ENCODE measurements around the gene ATP1A1. TPM values are rescaled to one million over a fixed set of nuclear protein-coding genes. Genes with fewer than 3 reads are reported as not detected.

The ATP1A1 gene
- total and polyA plus RNA-seq, 2 donors (not counting 1 experiment from before 2014, with no cell fraction given) = 58.9 to 107 TPM

DNA sequence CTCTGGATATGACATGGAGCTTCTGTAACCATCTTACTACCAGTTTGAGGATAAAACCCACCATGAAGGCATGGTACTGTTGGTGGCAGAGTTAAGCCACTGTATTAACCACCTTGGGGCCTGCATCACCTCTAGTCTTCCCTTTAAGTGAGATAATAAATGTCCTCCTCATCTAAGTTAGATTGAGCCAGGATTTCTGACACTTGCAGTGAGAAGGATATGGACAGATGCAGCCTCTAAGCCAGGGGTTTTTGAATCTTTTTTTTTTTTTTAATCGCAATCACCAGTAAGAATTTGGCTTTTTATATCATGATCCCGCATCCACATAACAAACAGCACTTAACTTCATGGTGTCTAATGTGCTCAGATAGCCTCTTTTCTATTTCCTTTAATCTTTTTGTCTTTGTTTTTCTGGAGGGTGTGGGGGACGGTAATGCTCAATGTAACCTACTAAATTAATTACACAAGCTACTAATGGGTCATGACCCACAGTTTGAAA is 42.2 kb downstream of the ATP1A1 start:
- no CpG with 5 or more reads among the region's 3 CpGs for WGBS (ENCODE audit: insufficient coverage)
- H3K36me3 ChIP-seq (replicated peaks in 1 of 2; ENCODE audit: control extremely low read depth in 1 of 2, control insufficient read depth in 1 of 2, extremely low read depth in 1 of 2, insufficient read depth in 2 of 2, low read length in 1 of 2) = peaks cover 0 to 3% of the 10 kb centered on the region in 2 experiments
- Mint-ChIP-seq H3K27ac (no peak overlapping the region), H3K4me3 (no peak overlapping the region), H3K4me1 (peaks cover 26% of the 10 kb centered on the region), H3K27me3 (no peaks in the 10 kb centered on the region), H3K9me3 (ENCODE audit: insufficient read depth) (no peaks in the 10 kb centered on the region)
- no peak overlapping the region for H3K4me2 ChIP-seq (replicated peaks; ENCODE audit: low read depth, low read length, poor library complexity, severe bottlenecking)
- ChIA-PET CTCF (interaction anchor here (1.2 kb wide), 1 partner anchor 39 kb away, joined by 3 read pairs; no protein-coding TSS in a partner anchor), POLR2A (no interaction called here)
- no peak overlapping the region for H3K4me3 ChIP-seq (ENCODE audit: control extremely low read depth in 1 of 5, extremely low read depth in 1 of 5, insufficient read depth in 1 of 5, low read depth in 2 of 5, low read length in 4 of 5)
- peaks cover 16 to 20% of the 10 kb centered on the region in 2 donors for H3K4me1 ChIP-seq (ENCODE audit: control insufficient read depth in 2 of 2, insufficient read depth in 2 of 2, low read length in 2 of 2)
- no peaks in the 10 kb centered on the region for H3K27me3 ChIP-seq (replicated peaks in 1 of 4; ENCODE audit: control extremely low read depth in 1 of 4, control insufficient read depth in 3 of 4, insufficient read depth in 4 of 4, low read length in 3 of 4)
- TF ChIP-seq EZH2 (IDR thresholded peaks at IDR 0.05; ENCODE audit: borderline replicate concordance, insufficient read depth, low read depth, low read length, poor library complexity, severe bottlenecking) = no peak
- TF ChIP-seq, protein P1, sequence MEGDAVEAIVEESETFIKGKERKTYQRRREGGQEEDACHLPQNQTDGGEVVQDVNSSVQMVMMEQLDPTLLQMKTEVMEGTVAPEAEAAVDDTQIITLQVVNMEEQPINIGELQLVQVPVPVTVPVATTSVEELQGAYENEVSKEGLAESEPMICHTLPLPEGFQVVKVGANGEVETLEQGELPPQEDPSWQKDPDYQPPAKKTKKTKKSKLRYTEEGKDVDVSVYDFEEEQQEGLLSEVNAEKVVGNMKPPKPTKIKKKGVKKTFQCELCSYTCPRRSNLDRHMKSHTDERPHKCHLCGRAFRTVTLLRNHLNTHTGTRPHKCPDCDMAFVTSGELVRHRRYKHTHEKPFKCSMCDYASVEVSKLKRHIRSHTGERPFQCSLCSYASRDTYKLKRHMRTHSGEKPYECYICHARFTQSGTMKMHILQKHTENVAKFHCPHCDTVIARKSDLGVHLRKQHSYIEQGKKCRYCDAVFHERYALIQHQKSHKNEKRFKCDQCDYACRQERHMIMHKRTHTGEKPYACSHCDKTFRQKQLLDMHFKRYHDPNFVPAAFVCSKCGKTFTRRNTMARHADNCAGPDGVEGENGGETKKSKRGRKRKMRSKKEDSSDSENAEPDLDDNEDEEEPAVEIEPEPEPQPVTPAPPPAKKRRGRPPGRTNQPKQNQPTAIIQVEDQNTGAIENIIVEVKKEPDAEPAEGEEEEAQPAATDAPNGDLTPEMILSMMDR (IDR thresholded peaks at IDR 0.05) = no peak
- no peaks in the 10 kb centered on the region for H4K20me1 ChIP-seq (ENCODE audit: control insufficient read depth, insufficient read depth, low read length, poor library complexity, severe bottlenecking)
- peaks cover 13% of the 10 kb centered on the region for H3K79me2 ChIP-seq (ENCODE audit: control insufficient read depth, insufficient read depth, low read length)
- no peak overlapping the region for H3K9ac ChIP-seq (ENCODE audit: low read length)
- intact Hi-C loops (cut with micrococcal nuclease) = loop anchor here (10.0 kb wide), 1 partner anchor 140 kb away; no protein-coding TSS in a partner anchor
- H3K27ac ChIP-seq (ENCODE audit: low read length in 2 of 2) = no peak overlapping the region
- no peaks in the 10 kb centered on the region for H3K9me3 ChIP-seq (ENCODE audit: control extremely low read depth in 1 of 3, control insufficient read depth in 2 of 3, insufficient read depth in 1 of 3, low read length in 2 of 3)
- ATAC-seq (ENCODE audit: low read depth) (no peak), DNase-seq (no peak)
- H2AFZ ChIP-seq (ENCODE audit: insufficient read depth, low read depth, low read length, poor library complexity, severe bottlenecking) = no peak overlapping the region

- Histone ChIP-seq H3K79me2 (ENCODE audit: control insufficient read depth, insufficient read depth, low read length) (peaks cover 13% of the 10 kb centered on the region), H3K9ac (ENCODE audit: low read length) (no peak overlapping the region), H3K27me3 (replicated peaks in 1 of 4; ENCODE audit: control extremely low read depth in 1 of 4, control insufficient read depth in 3 of 4, insufficient read depth in 4 of 4, low read length in 3 of 4) (no peaks in the 10 kb centered on the region), H3K4me1 (ENCODE audit: control insufficient read depth in 2 of 2, insufficient read depth in 2 of 2, low read length in 2 of 2) (peaks cover 16 to 20% of the 10 kb centered on the region in 2 donors), H2AFZ (ENCODE audit: insufficient read depth, low read depth, low read length, poor library complexity, severe bottlenecking) (no peak overlapping the region), H3K4me2 (replicated peaks; ENCODE audit: low read depth, low read length, poor library complexity, severe bottlenecking) (no peak overlapping the region), H4K20me1 (ENCODE audit: control insufficient read depth, insufficient read depth, low read length, poor library complexity, severe bottlenecking) (no peaks in the 10 kb centered on the region), H3K4me3 (ENCODE audit: control extremely low read depth in 1 of 5, extremely low read depth in 1 of 5, insufficient read depth in 1 of 5, low read depth in 2 of 5, low read length in 4 of 5) (no peak overlapping the region), H3K9me3 (ENCODE audit: control extremely low read depth in 1 of 3, control insufficient read depth in 2 of 3, insufficient read depth in 1 of 3, low read length in 2 of 3) (no peaks in the 10 kb centered on the region), H3K27ac (ENCODE audit: low read length in 2 of 2) (no peak overlapping the region), H3K36me3 (replicated peaks in 1 of 2; ENCODE audit: control extremely low read depth in 1 of 2, control insufficient read depth in 1 of 2, extremely low read depth in 1 of 2, insufficient read depth in 2 of 2, low read length in 1 of 2) (peaks cover 0 to 3% of the 10 kb centered on the region in 2 experiments)
- intact Hi-C loops (cut with micrococcal nuclease) = loop anchor here (10.0 kb wide), 1 partner anchor 139 kb away; no protein-coding TSS in a partner anchor
- POLR2A ChIA-PET = no interaction called here
- Mint-ChIP-seq H3K4me3 (no peak overlapping the region), H3K9me3 (ENCODE audit: insufficient read depth) (no peaks in the 10 kb centered on the region), H3K27ac (no peak overlapping the region), H3K4me1 (peaks cover 26% of the 10 kb centered on the region), H3K27me3 (no peaks in the 10 kb centered on the region)
- CTCF ChIA-PET = interaction anchor here (1.2 kb wide), 2 partner anchors 40 to 83 kb away, joined by 3 read pairs; no protein-coding TSS in a partner anchor
- ATAC-seq (ENCODE audit: low read depth) (no peak), DNase-seq (no peak)
- no peak for TF ChIP-seq EZH2 (IDR thresholded peaks at IDR 0.05; ENCODE audit: borderline replicate concordance, insufficient read depth, low read depth, low read length, poor library complexity, severe bottlenecking)
- TF ChIP-seq, protein P1 (IDR thresholded peaks at IDR 0.05) = no peak
- 85% methylated on average over 1 of the region's 5 CpGs for WGBS (ENCODE audit: insufficient coverage)
Measured at GRCh38 chr1:116415699-116416533, 42.9 kb downstream of the ATP1A1 start.
